ENCODE results near the gene INSIG2.

INSIG2 gene

GRCh38 chr2:118077636-118078247, 10.5 kb upstream of the INSIG2 start:
- TF ChIP-seq, protein P1, sequence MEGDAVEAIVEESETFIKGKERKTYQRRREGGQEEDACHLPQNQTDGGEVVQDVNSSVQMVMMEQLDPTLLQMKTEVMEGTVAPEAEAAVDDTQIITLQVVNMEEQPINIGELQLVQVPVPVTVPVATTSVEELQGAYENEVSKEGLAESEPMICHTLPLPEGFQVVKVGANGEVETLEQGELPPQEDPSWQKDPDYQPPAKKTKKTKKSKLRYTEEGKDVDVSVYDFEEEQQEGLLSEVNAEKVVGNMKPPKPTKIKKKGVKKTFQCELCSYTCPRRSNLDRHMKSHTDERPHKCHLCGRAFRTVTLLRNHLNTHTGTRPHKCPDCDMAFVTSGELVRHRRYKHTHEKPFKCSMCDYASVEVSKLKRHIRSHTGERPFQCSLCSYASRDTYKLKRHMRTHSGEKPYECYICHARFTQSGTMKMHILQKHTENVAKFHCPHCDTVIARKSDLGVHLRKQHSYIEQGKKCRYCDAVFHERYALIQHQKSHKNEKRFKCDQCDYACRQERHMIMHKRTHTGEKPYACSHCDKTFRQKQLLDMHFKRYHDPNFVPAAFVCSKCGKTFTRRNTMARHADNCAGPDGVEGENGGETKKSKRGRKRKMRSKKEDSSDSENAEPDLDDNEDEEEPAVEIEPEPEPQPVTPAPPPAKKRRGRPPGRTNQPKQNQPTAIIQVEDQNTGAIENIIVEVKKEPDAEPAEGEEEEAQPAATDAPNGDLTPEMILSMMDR (IDR thresholded peaks at IDR 0.05; ENCODE audit: insufficient read depth, missing control alignments), result no peak
- DNase-seq (ENCODE audit: insufficient read length, low spot score) (no peak), FAIRE-seq (no peak)

DNA sequence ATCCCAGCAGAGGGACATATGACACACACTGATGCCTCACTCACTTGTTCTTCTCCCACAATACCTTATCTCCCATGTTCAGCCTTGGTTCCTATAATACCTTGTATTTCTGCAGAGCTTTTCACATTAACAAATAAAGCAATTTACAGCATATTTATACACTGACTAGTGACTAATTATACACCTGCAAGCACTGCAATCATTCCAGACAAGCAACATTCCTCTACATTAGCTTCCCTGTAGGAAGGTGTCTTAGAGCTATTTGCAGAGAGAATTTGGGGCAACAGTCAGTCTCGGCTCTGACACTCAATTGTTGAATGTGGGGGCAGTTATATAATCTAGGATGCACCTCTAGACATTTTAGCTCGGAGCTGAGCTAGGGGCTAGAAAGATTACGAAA, 9.5 kb upstream of the INSIG2 start:
- FAIRE-seq, result no peak
- TF ChIP-seq, protein P1 (IDR thresholded peaks at IDR 0.05; ENCODE audit: insufficient read depth, missing control alignments), result no peak
- no peak for DNase-seq (ENCODE audit: insufficient read length, low spot score)

- FAIRE-seq (no peak), DNase-seq (ENCODE audit: insufficient read length, low spot score) (no peak)
- TF ChIP-seq, protein P1 (IDR thresholded peaks at IDR 0.05; ENCODE audit: insufficient read depth, missing control alignments), result no peak
Observed at GRCh38 chr2:118084491-118085089, 3.7 kb upstream of the INSIG2 start.

DNA sequence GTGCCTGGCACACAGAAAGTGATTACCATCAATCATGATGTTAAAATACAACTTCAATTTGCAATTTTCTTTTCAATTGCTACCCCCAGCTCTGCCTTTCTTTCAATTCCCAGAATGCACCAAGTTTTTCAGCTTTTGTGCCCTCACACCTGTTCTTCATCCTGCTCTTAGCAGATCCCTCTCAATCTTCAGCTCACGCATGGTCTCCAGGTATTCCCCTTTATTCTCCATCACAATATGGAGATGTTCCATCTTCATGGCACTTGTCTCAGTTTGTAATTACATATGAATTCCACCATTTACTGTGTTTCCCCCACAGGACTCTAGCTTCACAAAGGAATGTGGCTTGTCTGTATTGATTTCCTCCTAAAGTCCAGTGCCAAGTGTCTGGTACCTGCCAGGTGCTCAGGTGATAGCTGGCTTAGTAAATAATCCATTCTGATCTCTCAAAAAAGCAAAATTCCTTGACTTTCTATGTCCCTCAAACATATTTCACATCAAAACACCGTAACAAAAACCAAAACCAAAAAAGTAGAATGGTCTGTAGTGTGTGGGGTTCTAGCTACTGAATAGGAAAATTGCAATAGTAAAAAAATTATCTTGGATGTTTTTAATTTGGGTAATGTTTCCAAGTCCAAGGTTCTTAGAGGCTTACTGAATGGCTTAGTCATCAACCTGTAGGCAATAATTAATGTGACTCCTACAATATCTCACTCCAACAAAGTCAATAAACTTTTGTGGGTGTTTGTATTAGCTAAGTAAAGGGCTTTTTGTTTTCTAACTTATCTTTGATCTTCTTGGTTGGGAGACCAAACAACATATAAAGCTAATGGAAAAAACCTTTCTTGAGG, 2.9 kb upstream of the INSIG2 start:
- FAIRE-seq, result no peak
- TF ChIP-seq, protein P1 (IDR thresholded peaks at IDR 0.05; ENCODE audit: insufficient read depth, missing control alignments), result no peak
- DNase-seq (ENCODE audit: insufficient read length, low spot score), result no peak

DNA sequence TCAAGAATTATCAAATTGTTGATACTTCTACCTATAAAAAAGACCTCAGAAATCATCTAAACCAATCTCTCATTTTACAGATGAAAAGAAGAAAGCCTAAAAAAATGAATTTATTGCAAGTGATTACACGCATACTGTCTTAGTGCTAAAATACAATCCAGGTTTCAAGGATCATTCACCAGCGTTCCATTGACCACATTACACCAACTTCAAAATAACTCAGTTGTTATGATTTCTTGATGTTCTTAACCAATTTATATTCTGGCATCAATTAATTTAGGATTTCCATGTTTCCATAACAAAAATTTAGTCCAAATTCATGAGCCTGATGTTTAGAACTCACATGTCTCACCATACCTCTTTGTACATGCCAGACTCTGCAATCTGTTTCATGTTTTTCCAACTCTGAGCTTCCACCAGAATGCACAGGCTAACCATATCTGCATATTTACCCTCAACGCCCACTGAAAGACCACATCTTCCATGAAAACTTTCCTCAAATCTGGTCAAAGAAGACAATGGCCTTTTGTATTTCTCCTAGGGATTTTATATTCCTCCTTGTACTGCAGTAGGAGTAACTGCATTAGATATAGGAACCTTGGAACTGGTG, 2.1 kb upstream of the INSIG2 start:
- FAIRE-seq (no peak), DNase-seq (ENCODE audit: insufficient read length, low spot score) (no peak)
- TF ChIP-seq, protein P1 (IDR thresholded peaks at IDR 0.05; ENCODE audit: insufficient read depth, missing control alignments), result no peak

DNA sequence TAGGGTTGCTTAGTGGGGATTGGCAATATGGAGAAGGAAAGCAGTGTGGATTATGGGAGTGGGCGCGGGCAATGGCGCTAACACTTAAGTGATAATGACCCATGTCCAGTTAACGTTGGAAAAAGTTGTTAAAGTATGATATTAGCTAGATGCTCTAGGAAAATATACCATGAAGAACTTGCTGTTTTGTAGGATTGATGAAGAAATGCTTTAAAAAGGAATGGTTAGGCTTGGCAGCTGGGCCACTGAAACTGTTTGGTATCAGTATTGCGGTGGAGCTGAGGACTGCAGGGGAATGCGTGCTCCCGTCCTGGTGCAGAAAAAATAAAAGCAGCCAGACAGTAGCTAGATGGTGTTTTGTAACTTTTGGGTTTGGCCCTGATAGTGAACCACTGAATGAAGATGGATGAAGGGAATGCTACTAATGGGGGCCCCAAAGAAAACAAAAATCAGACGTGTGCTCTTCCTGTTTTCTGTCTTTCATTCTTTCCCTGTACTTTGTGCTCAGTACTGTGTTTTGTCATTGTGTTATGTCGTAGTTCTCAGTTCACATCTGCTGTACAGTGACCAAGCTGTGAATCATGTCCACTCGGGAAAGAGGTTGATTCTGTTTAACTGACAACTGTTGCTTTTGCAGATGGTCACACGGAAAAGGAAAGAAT, 999 bp downstream of the INSIG2 start:
- DNase-seq (ENCODE audit: insufficient read length, low spot score) (no peak), FAIRE-seq (no peak)
- TF ChIP-seq, protein P1 (IDR thresholded peaks at IDR 0.05; ENCODE audit: insufficient read depth, missing control alignments), result no peak

Data from D721Med (cell line).